ENCODE results near the gene KEL.

KEL gene

GRCh38 chr7:143002106-143002505, 39.9 kb upstream of the KEL start:
- DNase-seq (ENCODE audit: low spot score), result peak; percentile 23
- TF ChIP-seq CTCF (IDR thresholded peaks at IDR 0.05; ENCODE audit: extremely low read depth, insufficient read depth, missing control alignments), result peak; percentile 34
- in situ Hi-C loops (cut with MboI; ENCODE audit: low pct_unique_long_range_greater_than_20kb, low sequenced_read_pairs, unreplicated experiment), result loop anchor here (25.0 kb wide), 1 partner anchor 365 kb away; no protein-coding TSS in a partner anchor

- DNase-seq (ENCODE audit: low spot score), result no peak
- TF ChIP-seq CTCF (IDR thresholded peaks at IDR 0.05; ENCODE audit: extremely low read depth, insufficient read depth, missing control alignments), result no peak
- in situ Hi-C loops (cut with MboI; ENCODE audit: low pct_unique_long_range_greater_than_20kb, low sequenced_read_pairs, unreplicated experiment), result loop anchor here (25.0 kb wide), 1 partner anchor 363 kb away; no protein-coding TSS in a partner anchor
Observed at GRCh38 chr7:143000648-143001047, 38.5 kb upstream of the KEL start.

- TF ChIP-seq CTCF (IDR thresholded peaks at IDR 0.05; ENCODE audit: extremely low read depth, insufficient read depth, missing control alignments), result no peak
- no peak for DNase-seq (ENCODE audit: low spot score)
- in situ Hi-C loops (cut with MboI; ENCODE audit: low pct_unique_long_range_greater_than_20kb, low sequenced_read_pairs, unreplicated experiment), result loop anchor here (25.0 kb wide), 1 partner anchor 362 kb away; no protein-coding TSS in a partner anchor
Observed at GRCh38 chr7:142999793-143000192, 37.6 kb upstream of the KEL start.

- in situ Hi-C loops (cut with MboI; ENCODE audit: low pct_unique_long_range_greater_than_20kb, low sequenced_read_pairs, unreplicated experiment), result no loop called here
- DNase-seq (ENCODE audit: low spot score), result no peak
- no peak for TF ChIP-seq CTCF (IDR thresholded peaks at IDR 0.05; ENCODE audit: extremely low read depth, insufficient read depth, missing control alignments)
Observed at GRCh38 chr7:142998966-142999365, 36.8 kb upstream of the KEL start.

GRCh38 chr7:142997456-142997989, 35.4 kb upstream of the KEL start:
- no peak for DNase-seq (ENCODE audit: low spot score)
- in situ Hi-C loops (cut with MboI; ENCODE audit: low pct_unique_long_range_greater_than_20kb, low sequenced_read_pairs, unreplicated experiment), result no loop called here
- TF ChIP-seq CTCF (IDR thresholded peaks at IDR 0.05; ENCODE audit: extremely low read depth, insufficient read depth, missing control alignments), result no peak

GRCh38 chr7:142992427-142992826, 30.3 kb upstream of the KEL start:
- no peak for DNase-seq (ENCODE audit: low spot score)
- in situ Hi-C loops (cut with MboI; ENCODE audit: low pct_unique_long_range_greater_than_20kb, low sequenced_read_pairs, unreplicated experiment), result no loop called here
- TF ChIP-seq CTCF (IDR thresholded peaks at IDR 0.05; ENCODE audit: extremely low read depth, insufficient read depth, missing control alignments), result no peak

All from GM13977 (cell line).